Keratinocyte (primary cell): Measurements from ENCODE around the gene HOXB8.

Source experiments
- CTCF ChIP-seq, 3 experiments: IDR thresholded peaks in 1 of 3; conservative IDR thresholded peaks in 1 of 3; optimal IDR thresholded peaks in 1 of 3; 2 replicates in 2 of 3; 3 replicates in 1 of 3; pipeline versions ENCODE3 to v1.5.1; 2011; ENCODE audit warnings: low read length in 3 of 3, mild to moderate bottlenecking in 3 of 3, moderate library complexity in 2 of 3, control low read depth in 1 of 3, inconsistent platforms in 1 of 3; ENCODE audit not compliant: insufficient read depth in 2 of 3; ENCODE audit errors: extremely low read depth in 1 of 3
- EZH2 ChIP-seq: IDR thresholded peaks from one replicate; pipeline ENCODE4 v1.6.1; 2012; ENCODE audit warnings: inconsistent platforms, mild to moderate bottlenecking, low read length, moderate library complexity

- TF ChIP-seq CTCF (optimal IDR thresholded peaks at IDR 0.05 in 1 of 3, IDR thresholded peaks at IDR 0.05 in 1 of 3, conservative IDR thresholded peaks at IDR 0.05 in 1 of 3; ENCODE audit: extremely low read depth in 1 of 3, insufficient read depth in 2 of 3, low read length in 3 of 3) (no peak), EZH2 (peak; percentile 38)
These were observed 15.2 kb upstream of the HOXB8 start for GRCh38 chr17:48630009-48630924.
